ENCODE data around the gene PKD1L1. TPM values are rescaled to one million over a fixed set of nuclear protein-coding genes. Genes with fewer than 3 reads are reported as not detected.

The PKD1L1 gene
- total RNA-seq, 1 experiment from 2014 or later: not detected

DNA sequence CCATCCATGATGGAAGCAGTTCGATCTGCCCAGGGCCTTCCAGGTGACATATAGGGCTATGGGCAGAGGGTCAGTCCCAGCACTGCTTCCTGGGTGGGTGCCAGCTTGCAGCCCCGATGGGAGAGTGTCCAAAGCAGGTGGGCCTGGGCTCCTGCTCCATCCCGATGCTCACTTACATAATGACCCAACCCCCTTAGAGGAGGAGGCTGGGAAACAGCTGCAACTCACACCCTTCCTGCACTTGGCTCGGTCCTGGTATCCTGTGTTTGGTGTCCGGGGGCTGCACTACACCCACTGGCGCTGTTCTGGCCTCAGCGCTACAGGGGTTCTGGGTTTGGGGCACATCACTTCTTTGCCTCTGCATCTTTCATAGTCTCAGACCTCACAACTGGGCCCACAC, 58.5 kb downstream of the PKD1L1 start:
- Mint-ChIP-seq H3K27ac (ENCODE audit: low read depth, unreplicated experiment) (no peak overlapping the region), H3K4me1 (ENCODE audit: insufficient read depth, unreplicated experiment) (no peaks in the 10 kb centered on the region), H3K27me3 (ENCODE audit: insufficient read depth, unreplicated experiment) (peaks cover 9% of the 10 kb centered on the region), H3K4me3 (ENCODE audit: unreplicated experiment) (no peak overlapping the region), H3K9me3 (ENCODE audit: unreplicated experiment) (no peaks in the 10 kb centered on the region), H3K36me3 (ENCODE audit: insufficient read depth, unreplicated experiment) (no peaks in the 10 kb centered on the region)
- ChIA-PET POLR2A (no interaction called here), CTCF (no interaction called here)
- TF ChIP-seq, protein P1, sequence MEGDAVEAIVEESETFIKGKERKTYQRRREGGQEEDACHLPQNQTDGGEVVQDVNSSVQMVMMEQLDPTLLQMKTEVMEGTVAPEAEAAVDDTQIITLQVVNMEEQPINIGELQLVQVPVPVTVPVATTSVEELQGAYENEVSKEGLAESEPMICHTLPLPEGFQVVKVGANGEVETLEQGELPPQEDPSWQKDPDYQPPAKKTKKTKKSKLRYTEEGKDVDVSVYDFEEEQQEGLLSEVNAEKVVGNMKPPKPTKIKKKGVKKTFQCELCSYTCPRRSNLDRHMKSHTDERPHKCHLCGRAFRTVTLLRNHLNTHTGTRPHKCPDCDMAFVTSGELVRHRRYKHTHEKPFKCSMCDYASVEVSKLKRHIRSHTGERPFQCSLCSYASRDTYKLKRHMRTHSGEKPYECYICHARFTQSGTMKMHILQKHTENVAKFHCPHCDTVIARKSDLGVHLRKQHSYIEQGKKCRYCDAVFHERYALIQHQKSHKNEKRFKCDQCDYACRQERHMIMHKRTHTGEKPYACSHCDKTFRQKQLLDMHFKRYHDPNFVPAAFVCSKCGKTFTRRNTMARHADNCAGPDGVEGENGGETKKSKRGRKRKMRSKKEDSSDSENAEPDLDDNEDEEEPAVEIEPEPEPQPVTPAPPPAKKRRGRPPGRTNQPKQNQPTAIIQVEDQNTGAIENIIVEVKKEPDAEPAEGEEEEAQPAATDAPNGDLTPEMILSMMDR (IDR thresholded peaks at IDR 0.05; ENCODE audit: unreplicated experiment): no peak
- no peak for DNase-seq (ENCODE audit: unreplicated experiment)
- BruUV-seq (replicated peaks): no TSS peak
- intact Hi-C loops (cut with micrococcal nuclease): no loop called here

DNA sequence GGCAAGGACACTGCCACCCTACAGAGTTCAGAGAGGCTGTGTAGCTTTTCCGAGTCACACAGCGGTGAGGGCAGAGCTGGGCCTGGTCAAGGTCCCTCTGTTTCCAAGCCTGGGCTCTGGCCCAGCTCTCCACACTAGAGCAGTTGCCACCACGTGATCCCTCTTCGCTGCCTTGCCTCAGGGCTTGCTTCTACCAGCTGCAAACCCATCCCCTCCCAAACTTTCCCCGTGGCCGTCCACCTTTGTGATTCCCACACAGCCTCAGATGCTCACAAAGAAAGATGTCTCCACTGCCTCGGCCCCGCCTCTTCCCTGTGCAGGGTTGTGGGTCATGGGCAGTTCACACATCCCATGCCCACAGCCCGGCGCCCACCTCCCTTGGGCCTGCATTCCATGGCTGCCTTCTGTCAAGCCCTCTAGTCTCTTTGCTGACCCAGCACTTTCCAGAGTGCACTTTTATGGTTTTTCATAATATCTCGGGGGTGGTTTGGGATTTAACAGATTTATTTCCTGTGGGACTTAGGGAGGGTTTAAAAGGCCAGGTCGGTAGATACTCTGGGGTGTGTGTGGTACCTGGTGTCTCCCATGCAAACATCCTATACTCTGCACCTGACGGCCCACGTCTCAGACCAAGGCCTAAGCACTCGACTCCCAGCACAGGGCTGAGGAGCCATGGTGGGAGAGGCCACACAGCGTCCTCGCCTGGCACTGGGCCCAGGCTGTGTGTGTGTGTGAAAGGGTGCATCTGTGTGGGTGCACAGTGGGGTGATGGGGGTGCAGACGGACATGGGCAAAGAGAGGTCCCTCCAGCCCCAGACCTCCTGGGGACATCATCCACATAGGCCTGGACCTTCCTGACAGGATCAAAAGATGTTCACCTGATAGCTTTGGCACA, 59.6 kb downstream of the PKD1L1 start:
- Mint-ChIP-seq H3K4me3 (ENCODE audit: unreplicated experiment) (no peak overlapping the region), H3K4me1 (ENCODE audit: insufficient read depth, unreplicated experiment) (no peaks in the 10 kb centered on the region), H3K27me3 (ENCODE audit: insufficient read depth, unreplicated experiment) (peaks cover 9% of the 10 kb centered on the region), H3K9me3 (ENCODE audit: unreplicated experiment) (no peaks in the 10 kb centered on the region), H3K36me3 (ENCODE audit: insufficient read depth, unreplicated experiment) (no peaks in the 10 kb centered on the region), H3K27ac (ENCODE audit: low read depth, unreplicated experiment) (no peak overlapping the region)
- no peak for DNase-seq (ENCODE audit: unreplicated experiment)
- POLR2A ChIA-PET: no interaction called here
- CTCF ChIA-PET: no interaction called here
- no TSS peak for BruUV-seq (replicated peaks)
- intact Hi-C loops (cut with micrococcal nuclease): no loop called here
- TF ChIP-seq, protein P1 (IDR thresholded peaks at IDR 0.05; ENCODE audit: unreplicated experiment): no peak

- no peak overlapping the region for H3K4me3 Mint-ChIP-seq (ENCODE audit: unreplicated experiment)
- intact Hi-C loops (cut with micrococcal nuclease): no loop called here
- no TSS peak for BruUV-seq (replicated peaks)
- H3K27ac Mint-ChIP-seq (ENCODE audit: low read depth, unreplicated experiment): no peak overlapping the region
- no peaks in the 10 kb centered on the region for H3K36me3 Mint-ChIP-seq (ENCODE audit: insufficient read depth, unreplicated experiment)
- H3K9me3 Mint-ChIP-seq (ENCODE audit: unreplicated experiment): no peaks in the 10 kb centered on the region
- DNase-seq (ENCODE audit: unreplicated experiment): no peak
- ChIA-PET CTCF (no interaction called here), POLR2A (interaction anchor here (0.6 kb wide), 1 partner anchor 1715 kb away, joined by 3 read pairs; no protein-coding TSS in a partner anchor)
- TF ChIP-seq, protein P1 (IDR thresholded peaks at IDR 0.05; ENCODE audit: unreplicated experiment): no peak
- H3K4me1 Mint-ChIP-seq (ENCODE audit: insufficient read depth, unreplicated experiment): no peaks in the 10 kb centered on the region
- peaks cover 9% of the 10 kb centered on the region for H3K27me3 Mint-ChIP-seq (ENCODE audit: insufficient read depth, unreplicated experiment)
These were observed 61.1 kb downstream of the PKD1L1 start for GRCh38 chr7:47887016-47887640.

GRCh38 chr7:47885987-47886811, 62.1 kb downstream of the PKD1L1 start:
- no peaks in the 10 kb centered on the region for H3K4me1 Mint-ChIP-seq (ENCODE audit: insufficient read depth, unreplicated experiment)
- no peak overlapping the region for H3K27ac Mint-ChIP-seq (ENCODE audit: low read depth, unreplicated experiment)
- no TSS peak for BruUV-seq (replicated peaks)
- intact Hi-C loops (cut with micrococcal nuclease): no loop called here
- H3K36me3 Mint-ChIP-seq (ENCODE audit: insufficient read depth, unreplicated experiment): no peaks in the 10 kb centered on the region
- H3K27me3 Mint-ChIP-seq (ENCODE audit: insufficient read depth, unreplicated experiment): peaks cover 9% of the 10 kb centered on the region
- ChIA-PET CTCF (no interaction called here), POLR2A (interaction anchor here (0.6 kb wide), 1 partner anchor 1714 kb away, joined by 3 read pairs; no protein-coding TSS in a partner anchor)
- no peaks in the 10 kb centered on the region for H3K9me3 Mint-ChIP-seq (ENCODE audit: unreplicated experiment)
- TF ChIP-seq, protein P1 (IDR thresholded peaks at IDR 0.05; ENCODE audit: unreplicated experiment): no peak
- no peak for DNase-seq (ENCODE audit: unreplicated experiment)
- H3K4me3 Mint-ChIP-seq (ENCODE audit: unreplicated experiment): no peak overlapping the region

Measured in MCF 10A (cell line).